Stimulated activated CD4-positive, alpha-beta T cell treated with anti-CD3 and anti-CD28 coated beads, Interleukin-1b, Interleukin-23, amount 100 ng/mL, for 24 hours (primary cell): ENCODE results near the gene AJAP1.

Source experiments
- DNase-seq, 4 experiments: peaks; one replicate each; pipeline ENCODE4 v3.0.0-alpha.2; 2020; ENCODE audit warnings: low read depth in 4 of 4, low spot score in 1 of 4

The AJAP1 gene

DNA sequence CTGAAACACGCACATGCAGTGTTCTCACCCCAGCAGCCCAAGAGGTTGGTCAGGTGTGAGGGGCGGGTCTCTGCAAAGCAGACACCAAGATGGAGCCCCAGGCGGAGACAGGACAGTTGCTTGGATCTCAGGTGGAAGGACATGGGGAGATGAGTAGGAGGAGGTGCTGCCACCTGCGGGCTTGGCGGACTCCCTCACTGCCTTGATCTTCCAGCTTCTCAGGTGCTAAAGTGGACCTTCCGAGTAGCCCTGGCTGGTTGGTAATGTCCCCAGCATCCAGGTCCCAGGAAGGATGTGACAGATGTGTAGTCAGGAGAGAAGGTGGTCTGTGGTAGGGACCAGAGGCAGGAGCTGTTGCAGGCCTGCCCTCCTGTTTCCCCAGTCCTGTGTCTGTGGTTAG is 114.1 kb downstream of the AJAP1 start:
- no peak for DNase-seq

DNA sequence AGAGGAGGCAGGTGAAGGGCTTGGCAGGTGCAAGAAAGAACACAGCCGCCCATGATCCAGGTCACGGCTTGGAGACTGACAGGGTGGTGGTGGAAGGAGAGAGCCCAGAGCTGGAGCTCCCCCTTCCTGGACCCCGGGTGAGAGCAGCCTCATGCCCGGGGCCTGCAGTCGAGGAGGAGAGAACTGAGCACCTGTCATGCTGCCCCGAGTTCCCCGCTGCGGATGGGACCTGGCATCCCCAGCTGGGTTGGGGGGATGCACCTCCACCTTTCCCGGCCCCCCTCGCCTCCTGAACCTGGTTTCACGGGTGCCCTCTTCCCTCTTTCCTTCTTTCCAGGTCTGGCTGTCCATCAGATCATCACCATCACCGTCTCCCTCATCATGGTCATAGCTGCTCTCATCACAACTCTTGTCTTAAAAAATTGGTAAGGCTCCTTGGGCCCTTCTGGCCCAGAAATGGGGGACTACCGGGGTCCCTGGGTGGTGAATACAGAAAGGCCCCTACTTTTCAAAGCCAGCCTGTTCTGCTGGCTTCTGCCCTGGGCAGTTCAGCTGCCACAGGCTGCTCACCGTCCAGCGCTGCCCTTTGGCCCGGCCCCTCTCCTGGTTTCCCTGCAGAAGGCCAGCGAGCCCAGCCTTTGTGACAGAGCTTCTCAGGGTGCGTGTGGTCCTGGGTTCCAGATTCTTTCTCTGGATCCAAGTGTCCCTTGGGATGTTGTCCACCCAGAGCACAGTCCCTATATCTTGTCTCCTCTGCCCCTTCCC is 115.3 kb downstream of the AJAP1 start:
- no peak for DNase-seq

DNA sequence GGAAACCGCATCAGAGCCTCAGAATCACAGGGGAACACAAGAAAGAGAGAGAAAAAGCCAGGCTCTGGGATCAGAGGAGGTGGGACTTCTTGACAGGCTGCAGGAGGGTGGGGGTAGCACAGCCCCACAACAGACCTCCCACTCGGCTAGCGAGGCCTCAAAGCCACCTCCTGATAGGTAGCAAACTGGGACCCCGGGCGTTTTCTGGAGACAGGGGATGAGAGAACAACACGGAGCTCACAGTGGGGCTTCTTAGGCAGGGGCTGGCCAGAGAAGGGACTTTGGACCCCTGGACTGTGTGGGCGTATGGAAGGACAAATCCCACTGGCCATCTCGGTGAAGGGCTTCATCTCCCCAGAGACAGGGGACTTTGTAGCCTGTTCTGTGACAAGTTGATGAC is 116.3 kb downstream of the AJAP1 start:
- DNase-seq, result no peak

DNA sequence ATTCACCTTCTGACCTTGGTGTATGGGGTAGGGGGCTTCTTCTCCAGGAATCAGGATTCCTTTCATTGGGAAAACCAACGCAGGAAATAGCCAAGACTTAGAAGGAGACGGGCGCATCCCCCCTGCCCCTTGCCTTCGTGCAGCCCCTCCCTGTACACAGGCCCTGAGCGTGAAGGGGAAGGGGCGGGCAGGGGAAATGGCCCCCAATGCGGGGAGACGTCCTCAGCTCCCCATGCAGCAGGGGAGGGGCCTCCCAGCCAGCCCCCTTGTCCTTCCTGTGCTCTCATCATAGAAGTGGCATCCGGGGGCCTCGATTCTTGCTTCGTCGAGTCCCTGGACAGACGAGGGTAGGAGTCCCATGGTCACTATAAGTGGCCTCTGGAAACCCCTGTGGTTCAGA is 116.9 kb downstream of the AJAP1 start:
- DNase-seq, result no peak

DNA sequence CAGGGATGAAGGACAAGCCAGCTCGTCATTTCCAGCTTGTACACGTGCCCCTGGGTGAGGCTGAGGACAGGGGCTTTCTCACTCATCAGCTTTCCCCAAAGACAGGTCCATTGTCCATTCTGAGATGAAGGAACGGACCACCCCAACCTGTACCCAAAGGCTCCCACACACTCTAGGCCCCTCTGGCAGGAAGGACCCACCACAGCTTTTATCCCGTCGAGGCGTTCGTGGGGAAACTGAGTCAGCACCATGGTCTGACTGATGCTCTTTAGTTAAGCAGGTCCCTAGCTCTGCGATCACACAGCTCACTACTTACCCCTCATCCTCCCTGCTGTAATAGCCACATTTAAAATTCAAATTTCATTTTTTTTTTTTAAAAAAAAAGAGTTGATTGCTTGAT is 117.3 kb downstream of the AJAP1 start:
- no peak for DNase-seq

DNA sequence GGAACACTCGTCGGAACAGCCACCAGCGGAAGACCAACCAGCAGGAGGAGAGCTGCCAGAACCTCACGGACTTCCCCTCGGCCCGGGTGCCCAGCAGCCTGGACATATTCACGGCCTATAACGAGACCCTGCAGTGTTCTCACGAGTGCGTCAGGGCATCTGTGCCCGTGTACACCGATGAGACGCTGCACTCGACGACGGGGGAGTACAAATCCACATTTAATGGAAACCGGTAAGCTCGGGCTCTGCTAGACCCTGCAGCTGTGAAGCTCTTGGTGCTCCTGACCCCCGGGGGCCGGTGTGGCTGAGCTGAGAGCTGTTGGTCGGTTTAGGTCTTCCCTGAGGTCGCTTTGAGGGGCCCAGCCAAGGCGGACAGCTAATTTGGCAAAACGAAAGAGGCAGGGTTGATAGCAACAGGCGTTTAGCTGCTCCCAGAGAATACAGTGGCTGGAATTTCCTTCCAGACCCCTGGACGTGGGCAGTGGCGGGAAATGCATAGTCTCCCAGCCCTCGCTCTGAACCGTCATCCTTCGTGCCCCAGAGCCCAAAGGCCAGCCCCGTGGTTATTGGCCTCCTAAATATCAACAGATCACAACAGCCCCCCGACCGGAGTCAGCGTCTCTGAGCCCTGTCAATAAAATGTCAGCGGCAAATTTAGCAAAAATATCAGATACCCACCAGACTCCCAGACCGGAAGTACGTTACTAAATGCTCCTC is 118.0 kb downstream of the AJAP1 start:
- no peak for DNase-seq

DNA sequence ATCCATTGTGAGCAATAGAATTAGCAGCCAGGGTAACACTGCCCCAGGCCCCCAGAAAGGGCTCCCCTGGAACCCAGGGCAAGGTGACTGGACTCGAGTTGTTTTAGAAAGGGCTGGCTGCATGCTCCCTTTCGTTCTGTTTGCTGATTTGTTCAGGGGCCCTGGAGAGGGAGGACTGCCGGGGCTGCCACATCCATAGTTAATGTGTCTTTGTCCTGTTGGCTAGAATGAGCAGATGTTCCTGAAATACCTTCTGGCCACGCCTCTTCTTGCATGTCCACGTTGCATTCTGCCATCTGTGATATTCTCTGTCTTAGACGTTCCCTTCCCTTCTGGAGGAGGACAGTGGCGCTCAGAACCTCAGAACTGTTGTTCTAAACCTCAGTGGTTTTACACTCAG is 118.8 kb downstream of the AJAP1 start:
- no peak for DNase-seq

DNA sequence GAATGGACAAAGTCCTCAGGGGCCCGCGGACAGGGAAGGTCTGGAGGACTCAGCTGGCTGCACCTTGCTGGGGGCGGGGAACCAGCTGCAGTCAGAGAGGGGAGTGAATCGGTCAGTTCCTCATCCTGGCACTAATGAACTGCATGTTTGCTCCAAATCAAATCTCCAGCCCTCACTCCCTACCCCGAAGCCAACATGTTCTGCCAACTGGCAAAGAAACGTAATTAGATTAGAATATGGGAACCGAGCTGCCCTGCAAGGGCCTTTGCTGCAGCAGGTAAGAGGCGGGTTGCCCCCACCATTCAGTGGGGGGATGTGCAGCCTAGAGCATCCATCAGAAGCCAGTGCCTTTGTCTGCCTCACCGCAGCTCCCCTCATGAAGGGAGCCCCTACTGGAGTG is 121.1 kb downstream of the AJAP1 start:
- DNase-seq, result no peak

DNA sequence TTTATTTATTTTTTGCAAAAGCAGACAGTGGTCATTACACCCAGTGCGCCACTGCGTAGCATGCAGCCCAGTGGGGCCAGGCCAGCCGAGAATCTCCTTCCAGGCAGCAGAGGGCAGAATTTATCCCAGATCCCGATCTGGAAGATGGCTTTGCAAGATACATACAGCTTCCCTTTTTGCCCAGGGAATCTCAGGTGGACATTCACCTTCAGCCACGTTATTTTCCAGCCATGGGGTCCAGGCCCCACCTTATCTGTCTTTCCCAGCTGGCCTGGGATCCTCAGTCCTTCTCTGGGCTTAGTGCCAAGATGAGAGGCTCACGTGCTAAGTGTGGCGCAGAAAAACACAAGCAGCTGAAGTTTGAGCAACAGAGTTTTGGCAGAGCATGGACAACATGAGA is 123.6 kb downstream of the AJAP1 start:
- DNase-seq, result no peak

DNA sequence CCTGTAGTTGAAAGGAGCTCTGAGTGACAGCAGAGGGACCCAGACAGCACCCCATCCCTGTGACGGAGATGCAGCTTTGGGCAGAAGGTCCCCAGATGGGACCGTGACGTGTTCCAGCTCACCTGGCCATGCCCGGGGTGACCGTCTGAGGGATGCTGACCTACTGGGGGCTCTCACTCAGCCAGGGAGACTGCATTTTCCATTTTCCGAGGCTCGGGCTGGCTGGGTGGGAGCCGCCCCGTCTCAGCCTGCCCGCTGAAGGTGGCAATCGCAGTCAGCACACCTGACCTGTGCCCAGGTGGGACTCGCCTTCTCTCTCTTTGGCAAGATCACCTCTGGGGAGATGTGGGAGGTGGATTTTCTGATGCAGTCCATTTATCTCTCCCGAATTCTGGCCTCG is 127.2 kb downstream of the AJAP1 start:
- DNase-seq, result no peak

DNA sequence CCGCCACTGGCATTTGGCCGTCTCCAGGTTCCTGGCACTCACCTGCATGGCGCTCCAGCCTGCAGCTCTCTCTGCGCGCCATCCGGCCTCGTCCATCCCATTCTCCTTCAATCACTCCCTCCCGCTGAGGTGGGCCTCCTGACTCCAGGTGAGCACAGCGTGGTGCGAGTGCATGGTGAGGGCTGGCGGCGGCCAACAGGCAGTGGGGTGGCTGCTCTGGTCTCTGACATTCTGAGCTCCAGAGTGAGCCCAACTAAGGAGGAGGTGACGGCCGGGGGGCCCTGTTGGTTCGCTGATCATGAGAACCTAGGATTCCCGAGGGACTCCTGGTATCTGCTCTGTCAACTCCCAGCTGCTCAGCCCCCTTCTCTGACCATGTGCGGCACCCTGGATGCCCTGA is 130.4 kb downstream of the AJAP1 start:
- no peak for DNase-seq

DNA sequence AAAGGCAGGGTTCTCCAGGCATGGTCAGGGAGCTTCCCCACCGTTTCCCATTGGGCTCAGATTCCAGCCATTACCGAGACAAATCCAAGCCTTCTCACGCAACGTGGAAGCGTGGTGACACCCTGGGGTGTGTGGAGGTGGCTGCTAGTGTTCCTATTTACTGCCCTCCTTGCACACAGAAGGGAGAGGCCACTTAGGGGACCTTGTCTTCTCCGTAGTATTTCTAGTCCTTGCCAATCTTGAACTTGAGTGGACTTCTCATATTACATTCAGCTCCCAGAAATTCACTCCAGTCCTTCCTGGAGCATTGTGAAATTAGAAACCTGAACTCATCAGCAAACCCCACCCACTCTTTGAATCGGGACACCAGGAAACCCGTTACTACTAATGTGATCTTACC is 131.6 kb downstream of the AJAP1 start:
- no peak for DNase-seq

DNA sequence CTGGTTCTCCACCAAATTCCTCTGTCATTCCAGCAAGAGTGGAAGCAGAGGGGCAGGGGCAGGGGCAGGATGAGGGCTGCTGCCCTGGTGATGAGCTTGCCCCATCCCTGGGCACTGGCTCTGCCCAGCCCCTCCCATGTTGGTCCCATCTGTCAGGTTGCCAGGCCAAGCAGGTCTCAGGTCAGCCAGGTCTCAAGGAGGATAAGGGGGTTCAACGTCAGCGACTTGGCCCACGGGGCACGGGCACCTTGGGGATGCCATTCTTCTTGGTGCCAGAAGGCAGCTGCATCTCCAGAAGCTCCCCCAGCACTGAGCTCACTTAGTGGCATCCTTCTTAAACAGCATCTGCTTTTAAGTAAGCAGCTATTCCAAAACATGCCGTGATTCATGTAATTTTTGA is 133.1 kb downstream of the AJAP1 start:
- DNase-seq, result no peak

DNA sequence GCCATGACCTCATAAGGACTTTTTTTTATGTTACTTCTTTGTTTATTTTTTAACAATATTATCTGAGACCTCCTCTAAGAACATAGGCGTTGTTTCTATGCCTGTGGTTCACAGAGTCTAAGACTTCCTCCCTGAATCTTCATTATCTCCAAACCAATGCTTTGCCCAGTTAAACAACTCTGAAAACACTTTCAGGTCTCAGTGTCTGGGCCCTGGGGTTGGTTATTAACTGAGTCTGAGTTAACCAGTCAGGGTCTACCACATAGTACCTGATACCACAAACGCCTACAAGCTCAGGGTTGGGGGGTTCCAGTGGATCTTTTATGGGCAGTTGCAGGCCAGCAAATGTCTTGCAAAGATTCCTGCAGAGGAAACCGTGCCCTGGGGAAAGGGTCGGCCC is 138.2 kb downstream of the AJAP1 start:
- no peak for DNase-seq

DNA sequence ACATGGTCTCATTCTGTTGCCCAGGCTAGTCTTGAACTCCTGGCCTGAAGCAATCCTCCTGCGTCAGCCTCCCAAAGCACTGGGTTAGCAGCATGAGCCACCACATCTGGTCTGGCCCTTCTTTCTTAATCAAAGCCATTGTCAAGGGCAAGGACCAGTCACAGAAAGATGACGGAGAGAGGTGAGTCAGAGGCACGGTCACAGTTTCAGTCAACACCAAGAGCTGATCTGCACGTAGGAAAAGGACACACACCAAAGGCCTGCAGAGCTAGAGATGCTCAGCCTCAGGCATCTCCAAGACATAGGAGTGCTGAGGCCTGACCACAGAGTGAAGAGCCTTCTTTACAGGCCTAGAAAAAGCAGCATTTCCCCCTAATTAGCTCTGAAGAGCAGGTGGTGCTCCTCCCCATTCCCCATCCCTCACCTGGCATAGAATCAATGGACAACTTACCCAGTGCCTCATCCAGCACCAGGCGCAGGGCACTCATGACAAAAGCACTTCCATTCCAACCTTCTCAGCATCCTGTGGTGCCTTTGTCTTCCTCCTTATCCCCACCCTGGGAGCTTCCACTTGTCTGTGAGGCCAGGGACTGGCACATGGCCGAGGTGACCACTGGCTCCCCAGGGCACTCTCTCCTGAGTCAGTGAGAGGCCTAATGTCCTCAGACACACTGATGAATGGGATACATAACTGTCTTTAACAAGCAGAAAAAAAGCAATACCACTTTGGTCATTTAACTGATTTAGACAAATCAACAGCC is 139.8 kb downstream of the AJAP1 start:
- DNase-seq, result no peak

DNA sequence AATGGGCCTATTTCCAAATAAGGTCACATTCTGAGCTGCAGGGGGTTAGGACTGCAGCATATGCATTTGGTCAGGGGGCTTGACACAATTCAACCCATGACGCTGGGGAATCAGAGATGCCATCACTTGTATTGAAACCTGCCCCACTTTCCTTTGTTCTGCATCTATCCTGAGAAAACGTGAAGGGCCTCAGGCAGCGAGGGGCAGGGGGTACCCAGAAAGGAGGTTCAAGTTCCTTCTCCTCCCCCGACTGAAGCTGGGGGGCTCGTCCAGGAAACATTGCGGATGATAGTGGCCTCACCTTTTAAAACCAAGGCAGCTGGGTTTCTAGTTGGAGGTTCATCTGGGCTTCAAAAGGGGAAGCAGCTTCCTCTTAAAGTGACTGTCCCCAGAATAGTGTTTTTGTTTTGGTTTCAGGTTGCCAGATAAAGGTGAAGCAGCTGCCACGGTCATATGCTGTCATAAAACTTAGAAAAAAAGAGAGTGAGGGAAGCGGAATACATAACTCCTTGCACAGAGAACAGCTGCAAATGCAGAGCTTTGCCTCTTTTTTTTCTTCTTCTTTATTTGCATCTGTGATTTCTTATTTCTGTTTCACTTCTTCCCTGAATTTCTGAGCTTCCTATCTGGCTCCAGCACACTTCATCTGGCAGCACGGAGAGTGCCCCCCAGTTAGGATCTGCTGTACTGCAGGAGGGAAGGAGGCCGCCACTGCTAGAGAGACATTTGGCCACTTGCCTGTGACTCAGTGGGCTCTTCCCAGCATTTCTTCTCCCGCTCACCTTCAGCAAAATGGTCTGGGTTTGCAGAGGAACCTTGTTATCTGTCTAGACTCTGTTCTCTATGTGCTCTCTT is 142.0 kb downstream of the AJAP1 start:
- no peak for DNase-seq

DNA sequence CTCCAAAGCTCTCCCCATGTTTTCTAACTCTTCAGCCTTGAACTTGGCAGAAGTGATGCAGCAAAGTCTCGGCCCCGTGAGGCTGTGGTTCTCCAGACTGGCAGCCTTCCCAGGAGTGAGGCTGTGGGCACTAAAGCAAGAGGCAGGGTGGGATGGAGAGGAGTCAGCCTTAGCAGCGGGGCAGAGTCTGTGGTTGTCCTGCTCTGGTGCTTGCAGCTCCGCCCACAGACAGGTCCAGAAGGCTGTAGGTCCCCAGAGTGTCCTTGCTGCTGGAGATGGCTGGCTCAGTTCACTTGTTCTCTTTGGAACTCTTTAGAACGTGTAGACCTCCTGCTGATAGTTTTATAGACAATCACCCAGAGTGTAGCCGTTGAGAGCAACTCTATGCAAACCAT is 142.6 kb downstream of the AJAP1 start:
- no peak for DNase-seq

DNA sequence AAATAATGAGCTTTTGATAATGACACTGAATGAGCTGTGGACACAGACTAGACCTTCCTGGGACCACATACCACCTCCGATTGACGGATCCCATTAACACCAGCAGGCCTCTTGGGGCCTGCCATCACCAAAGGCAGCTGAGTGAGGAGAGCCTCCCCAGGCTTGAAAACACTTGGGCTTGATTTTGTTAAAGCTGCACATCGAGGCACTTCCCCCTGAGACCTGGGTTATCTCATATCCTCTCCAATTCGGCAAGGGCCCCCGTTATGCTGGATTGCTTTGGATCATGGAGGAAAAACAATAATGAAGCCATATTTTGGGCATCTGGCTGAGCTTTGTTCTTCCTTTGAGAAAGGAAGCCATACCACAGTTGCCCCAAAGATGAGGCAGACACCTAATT is 143.0 kb downstream of the AJAP1 start:
- DNase-seq, result no peak

DNA sequence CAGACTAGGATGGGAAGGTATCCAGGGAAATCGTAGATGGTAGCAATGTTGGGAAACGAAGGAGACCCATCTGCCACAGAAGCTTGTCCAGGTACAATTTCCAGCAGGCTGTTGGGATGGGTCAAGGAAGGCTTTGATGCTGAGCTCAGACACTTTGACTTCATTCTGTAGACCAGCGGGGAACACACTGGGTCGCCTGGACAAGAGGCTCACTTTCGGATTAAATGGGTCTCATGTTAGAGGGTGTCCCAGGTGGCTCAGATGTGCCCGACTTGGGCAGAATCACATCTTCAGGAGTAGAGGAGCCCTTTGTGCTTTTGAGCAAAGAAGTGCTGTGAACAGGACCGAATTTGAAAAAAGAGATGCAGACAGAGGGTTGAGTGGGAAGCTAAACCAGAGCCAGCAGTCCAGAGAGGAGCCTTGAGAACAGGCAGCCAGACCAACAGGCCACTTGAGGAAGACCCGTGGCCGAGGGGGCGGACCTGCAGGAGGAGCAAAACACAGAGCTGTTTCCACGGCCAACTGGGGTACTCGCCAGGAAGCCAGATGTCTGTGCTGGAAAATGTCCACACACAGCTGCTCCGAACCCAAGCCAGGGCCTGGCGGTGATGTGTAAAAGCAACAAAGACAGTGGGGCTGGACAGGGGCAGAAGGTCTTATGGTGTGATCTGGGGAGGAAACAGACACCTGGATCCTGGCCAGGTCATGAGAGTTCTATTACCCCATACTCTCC is 146.9 kb downstream of the AJAP1 start:
- DNase-seq, result no peak

DNA sequence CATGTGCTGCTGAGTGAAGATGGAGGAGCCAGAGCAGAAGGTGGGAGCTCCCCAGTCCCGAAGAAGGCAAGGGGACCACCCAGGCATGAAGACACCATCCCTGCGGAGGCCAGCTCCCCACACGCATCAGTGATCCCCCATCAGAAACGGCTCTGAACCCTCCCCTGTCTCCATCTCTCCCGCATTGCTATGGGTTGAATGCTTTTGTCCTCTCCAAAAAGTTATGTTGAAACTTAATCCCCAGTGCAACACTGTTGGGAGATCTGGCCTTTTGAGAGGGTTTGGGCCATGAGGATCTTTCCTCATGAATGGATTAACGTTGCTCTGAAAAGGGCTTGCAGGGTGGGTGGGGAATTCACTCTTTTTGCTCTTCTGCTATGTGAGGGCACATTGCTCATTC is 147.6 kb downstream of the AJAP1 start:
- DNase-seq, result no peak

DNA sequence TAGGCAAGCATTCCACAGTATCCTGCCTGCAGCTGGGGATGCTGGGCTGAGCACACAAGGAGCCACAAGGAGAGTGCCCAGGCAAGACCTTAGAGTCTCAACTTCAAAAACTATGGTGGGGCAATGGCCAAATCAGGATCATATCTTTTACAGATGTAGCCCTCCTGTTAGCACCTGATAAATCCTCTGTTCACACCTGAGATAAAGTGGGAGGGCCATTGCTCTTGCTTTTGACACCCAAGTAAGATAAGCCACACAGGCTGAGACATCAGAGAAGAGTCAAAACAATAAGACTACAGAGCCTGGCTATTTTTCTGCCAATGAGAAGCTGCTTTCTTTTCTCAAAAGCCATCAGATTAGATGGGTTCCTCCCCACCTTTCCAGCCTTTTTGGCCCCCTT is 148.9 kb downstream of the AJAP1 start:
- DNase-seq, result no peak
